GM15510 (cell line): Measurements from ENCODE around the gene CDA.

Experiments used
- POLR2A ChIP-seq: IDR thresholded peaks from 3 replicates; pipeline ENCODE4 v1.6.1; 2011; ENCODE audit warnings: borderline replicate concordance; ENCODE audit not compliant: insufficient read length; ENCODE audit errors: extremely low read depth

CDA gene

DNA sequence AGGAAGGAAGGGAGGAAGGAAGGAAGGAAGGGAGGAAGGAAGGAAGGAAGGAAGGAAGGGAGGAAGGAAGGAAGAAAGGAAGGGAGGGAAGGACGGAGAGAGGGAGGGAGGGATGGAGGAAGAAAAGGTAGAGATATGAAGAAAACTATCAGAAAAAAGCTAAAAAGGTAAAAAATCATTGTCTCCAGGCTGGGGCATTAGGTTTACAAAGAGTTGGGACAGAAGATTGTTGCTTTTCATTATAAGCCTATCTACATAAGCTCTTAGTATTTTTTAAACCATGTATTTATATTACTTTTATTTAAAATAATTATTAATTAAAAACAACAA, 37.2 kb downstream of the CDA start:
- TF ChIP-seq POLR2A = no peak

DNA sequence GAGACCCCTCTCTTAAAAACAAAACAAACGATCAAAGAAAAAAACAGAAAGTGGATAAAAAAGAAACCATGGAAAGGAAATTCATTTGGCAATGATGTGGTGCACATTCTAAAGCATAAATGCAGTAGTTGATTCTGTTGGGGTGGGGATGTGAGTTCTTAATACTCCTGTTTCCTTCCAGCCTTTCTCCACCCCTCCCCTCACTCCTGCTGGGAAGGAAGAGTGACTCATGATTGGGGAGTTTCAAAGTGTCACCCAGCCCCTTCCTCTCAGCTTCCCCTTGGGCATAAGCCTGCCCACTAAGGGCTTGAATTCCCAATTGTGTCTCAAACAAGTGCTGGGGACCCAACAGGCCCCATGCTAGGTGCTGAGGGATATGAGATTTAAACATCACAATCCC, 37.6 kb downstream of the CDA start:
- no peak for TF ChIP-seq POLR2A

DNA sequence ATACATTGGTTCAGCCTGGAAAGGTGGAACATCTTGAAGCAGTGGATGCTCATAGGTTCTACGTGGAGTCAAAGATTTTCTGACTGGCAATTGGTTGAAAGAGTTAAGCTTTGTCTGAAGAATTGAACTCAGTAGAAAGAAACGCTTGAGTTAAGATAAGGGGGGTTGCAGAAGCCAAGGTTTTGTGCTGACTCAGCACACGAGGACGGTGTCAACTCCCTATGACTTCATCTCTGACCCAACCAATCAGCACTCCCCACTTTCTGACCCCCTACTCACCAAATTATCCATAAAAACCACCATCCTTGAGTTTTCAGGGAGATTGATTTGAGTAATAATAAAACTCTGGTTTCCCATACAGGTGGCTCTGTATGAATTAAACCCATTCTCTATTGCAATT, 41.8 kb downstream of the CDA start:
- TF ChIP-seq POLR2A = no peak

DNA sequence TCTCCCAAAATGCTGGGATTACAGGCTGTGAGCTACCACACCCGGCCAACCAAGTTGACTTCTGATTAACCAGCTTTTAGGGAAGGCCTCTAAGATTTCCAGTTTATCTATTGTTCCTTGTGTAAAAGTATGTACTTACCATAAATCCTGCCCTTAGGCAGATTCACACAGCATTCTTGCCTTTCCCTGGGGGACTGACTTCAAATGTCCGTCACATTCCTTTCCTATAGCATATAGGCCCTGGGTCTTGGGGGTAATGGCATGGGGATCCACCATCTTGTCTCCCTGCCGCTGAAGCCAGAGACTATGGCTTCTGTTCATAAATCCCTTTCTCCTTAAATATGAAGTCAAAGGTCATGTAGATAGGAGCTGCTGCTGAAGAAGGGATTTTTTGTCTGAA, 43.5 kb downstream of the CDA start:
- TF ChIP-seq POLR2A = no peak

DNA sequence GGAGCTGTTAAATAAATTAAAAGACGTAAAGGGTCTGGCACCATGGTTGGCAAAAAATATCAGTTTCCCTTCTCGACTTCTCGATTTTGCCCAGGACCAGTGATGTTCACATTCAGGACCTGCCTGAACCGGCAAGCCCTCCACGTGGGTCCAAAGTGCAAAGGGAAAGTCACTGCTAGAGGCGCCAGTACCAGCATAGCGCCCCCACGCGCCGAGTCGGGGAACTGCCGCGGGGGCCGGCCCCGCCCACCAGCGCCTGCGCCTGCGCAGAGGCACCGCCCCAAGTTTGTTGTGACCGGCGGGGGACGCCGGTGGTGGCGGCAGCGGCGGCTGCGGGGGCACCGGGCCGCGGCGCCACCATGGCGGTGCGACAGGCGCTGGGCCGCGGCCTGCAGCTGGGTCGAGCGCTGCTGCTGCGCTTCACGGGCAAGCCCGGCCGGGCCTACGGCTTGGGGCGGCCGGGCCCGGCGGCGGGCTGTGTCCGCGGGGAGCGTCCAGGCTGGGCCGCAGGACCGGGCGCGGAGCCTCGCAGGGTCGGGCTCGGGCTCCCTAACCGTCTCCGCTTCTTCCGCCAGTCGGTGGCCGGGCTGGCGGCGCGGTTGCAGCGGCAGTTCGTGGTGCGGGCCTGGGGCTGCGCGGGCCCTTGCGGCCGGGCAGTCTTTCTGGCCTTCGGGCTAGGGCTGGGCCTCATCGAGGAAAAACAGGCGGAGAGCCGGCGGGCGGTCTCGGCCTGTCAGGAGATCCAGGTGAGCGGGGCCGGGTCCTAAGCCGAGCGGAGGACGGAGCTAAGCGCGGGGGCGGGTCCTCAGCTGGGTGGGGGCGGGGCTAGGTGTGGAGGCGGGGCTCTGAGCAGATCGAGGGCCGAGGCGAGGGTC, 44.5 kb downstream of the CDA start, which contains the start of gene PINK1:
TSS of gene PINK1 (plus strand) at position 269 of the 875 bp plus-strand sequence. CDS start at position 360, 91 bp downstream.
- peak; percentile 28 for TF ChIP-seq POLR2A

DNA sequence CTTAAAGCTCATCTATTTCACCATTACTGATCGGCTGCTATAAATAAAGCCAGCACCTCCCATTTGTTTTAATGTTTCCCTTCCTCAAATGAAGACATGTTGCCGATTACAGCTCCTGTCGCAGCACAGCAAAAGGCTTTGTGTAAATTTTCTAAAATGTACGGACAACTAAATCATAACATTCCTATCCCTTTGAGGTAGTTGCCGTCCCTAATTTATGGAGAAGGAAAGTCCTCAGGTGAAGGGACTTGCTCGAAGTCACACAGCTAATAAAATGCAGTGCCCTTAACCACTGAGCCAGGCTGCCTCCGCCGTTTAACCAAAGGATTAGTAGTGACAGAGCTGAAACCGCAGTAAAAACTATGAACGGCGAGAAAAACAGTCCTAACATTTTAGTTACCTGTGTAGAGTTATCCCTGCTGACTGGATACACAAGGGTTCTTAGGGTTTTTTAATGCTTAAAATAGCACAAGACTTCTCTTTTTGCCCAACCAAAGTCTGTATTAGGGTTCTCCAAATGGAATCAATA, 45.2 kb downstream of the CDA start:
- no peak for TF ChIP-seq POLR2A

DNA sequence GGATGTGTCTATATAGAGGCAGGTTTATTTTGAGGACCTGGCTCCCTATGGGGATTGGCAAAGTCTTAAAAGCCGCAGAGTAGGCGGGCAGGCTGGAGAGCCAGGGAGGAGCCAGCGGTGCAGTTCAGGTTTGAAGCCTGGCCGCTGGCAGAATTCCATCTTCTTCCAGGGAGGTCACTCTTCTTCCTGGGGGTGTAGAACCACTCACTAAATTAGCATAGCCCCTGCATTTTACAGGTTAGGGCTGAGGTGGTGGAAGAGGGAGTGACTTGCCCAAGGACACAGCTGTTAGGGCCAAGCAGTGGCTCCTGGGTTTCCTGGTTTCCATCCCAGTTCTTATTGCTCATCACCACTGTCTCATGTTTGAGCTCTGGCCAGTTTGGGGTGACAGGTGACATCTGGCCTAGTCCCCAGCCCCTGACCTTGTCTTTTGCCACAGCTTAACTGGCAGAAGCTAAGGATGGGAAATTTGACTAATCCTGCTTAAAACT, 45.7 kb downstream of the CDA start:
- no peak for TF ChIP-seq POLR2A

DNA sequence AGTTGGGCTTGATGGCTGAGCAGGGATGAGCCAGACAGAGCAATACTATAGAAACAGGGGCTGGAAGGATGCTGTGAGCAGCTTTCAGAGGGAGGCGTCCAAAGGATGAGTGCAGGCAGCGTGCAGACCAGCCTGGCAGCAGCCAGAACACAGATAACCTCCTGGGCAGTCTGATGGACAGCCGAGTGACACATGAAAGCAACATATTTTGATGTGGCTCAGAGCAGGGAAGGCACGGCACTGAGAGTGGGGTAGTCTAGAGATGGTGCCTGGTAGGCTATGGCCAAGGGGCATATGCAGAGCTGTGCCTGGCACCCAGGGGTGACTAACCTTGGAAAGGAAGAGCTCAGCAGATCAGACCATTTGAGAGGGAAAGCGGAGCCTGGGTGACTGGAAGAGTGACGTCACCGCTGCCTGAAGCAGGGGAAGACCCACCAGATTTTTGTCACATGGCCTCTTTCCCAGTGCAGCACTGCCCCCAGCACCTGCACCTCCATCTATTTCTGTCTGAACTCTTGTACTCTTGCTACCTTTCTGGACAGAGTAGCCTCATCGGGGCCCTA, 48.0 kb downstream of the CDA start:
- no peak for TF ChIP-seq POLR2A

DNA sequence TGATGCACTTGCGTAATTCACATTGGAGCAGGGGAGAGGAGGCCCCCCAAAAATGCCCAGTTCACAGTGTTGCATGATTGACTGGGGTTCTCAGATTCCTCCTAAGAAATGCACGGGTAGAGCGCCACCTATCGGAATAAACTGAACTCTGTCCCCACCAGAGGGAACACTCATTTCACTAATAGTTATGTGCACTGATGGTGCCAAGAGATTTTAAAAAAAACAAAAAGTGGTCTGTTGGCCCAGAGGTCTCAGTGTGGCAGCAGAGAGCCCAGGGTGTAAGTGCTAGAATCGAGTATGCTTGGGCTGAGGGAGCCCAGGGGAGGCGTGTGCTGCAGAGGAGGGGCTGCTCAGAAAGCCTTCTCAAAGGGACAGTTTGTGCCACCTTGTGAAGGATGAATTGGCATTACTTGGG, 51.3 kb downstream of the CDA start:
- no peak for TF ChIP-seq POLR2A

DNA sequence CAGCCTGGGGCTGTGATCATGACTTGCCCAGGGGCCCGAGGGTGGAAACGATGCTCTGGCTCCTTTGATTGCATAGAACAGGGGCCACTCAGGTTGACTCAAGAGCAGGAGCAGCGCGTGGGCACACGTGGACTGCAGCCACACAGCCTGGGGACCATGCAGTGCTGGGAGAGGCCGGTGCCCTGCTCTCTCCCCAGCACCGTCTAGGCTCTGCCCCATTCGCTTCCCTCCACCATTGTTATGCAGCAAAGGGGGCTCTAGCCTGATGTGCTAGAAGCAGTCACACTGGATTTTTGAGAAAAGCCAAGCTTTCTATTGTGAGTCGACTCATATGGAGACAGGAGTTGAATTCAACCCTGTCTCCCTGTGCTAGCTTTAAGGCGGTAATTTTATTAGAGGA, 53.1 kb downstream of the CDA start:
- TF ChIP-seq POLR2A = no peak

DNA sequence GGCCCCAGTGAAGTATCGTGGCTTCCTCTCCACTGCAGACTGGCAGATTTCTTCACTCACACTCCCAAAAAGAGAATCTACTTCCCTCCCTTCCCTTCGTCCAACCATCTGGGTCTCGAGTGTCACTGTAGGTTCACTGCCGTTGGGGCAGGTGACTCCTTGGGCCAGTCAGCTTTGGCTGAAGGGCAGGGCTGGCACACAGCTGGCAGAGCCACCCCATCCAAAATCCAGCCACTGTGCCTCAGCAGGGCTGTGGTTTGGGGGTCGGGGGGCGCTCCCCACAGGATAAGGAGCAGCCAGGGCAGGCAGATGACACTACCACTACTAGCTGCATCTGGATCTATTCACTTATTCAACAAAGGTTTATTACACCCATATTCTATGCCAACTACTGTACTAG, 54.2 kb downstream of the CDA start:
- TF ChIP-seq POLR2A = no peak

DNA sequence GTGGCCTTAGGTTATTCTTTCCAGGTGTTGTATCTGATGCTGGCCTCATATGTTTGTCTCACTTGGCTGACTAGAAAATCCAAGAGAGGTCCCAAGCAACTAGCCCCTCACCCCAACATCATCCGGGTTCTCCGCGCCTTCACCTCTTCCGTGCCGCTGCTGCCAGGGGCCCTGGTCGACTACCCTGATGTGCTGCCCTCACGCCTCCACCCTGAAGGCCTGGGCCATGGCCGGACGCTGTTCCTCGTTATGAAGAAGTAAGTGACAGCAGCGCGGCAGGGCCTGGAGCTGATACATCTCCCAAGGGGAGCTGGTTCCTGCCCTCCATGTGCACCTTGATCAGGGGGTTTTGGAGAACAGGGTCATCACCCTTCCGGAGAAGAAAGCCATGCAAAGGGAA, 55.5 kb downstream of the CDA start:
- TF ChIP-seq POLR2A = no peak

DNA sequence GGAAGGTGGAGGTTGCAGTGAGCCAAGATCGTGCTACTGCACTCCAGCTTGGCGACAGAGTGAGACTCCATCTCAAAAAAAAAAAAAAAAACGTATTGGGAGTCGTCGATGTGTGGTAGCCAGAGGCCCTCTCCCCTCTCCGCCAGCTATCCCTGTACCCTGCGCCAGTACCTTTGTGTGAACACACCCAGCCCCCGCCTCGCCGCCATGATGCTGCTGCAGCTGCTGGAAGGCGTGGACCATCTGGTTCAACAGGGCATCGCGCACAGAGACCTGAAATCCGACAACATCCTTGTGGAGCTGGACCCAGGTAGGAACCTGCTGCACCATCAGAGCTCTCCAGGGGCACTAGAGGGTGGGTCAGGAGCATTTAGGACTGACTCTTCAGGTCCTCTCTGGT, 56.5 kb downstream of the CDA start:
- TF ChIP-seq POLR2A = no peak

DNA sequence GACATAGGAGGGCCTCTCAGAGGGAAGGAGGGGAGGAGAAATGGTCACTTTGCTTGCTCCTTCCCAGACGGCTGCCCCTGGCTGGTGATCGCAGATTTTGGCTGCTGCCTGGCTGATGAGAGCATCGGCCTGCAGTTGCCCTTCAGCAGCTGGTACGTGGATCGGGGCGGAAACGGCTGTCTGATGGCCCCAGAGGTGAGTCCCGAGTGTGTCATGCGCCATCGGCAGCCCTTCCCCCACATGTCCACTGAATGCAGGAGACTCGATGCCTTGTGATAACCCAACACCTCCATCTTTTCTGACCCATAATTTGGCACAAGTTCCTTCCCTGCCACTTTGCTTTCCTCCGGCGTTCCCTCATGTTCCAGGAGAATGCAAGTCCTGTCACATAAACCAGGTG, 59.5 kb downstream of the CDA start:
- no peak for TF ChIP-seq POLR2A

DNA sequence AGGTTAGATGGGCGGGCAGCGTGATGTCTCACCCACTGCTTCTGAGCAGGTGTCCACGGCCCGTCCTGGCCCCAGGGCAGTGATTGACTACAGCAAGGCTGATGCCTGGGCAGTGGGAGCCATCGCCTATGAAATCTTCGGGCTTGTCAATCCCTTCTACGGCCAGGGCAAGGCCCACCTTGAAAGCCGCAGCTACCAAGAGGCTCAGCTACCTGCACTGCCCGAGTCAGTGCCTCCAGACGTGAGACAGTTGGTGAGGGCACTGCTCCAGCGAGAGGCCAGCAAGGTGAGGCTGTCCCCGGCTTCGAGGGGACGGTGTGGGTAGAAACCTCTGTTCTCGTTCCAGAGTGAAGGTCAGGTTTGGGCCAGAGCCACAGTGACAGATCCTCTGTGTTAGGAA, 60.0 kb downstream of the CDA start:
- TF ChIP-seq POLR2A = no peak

DNA sequence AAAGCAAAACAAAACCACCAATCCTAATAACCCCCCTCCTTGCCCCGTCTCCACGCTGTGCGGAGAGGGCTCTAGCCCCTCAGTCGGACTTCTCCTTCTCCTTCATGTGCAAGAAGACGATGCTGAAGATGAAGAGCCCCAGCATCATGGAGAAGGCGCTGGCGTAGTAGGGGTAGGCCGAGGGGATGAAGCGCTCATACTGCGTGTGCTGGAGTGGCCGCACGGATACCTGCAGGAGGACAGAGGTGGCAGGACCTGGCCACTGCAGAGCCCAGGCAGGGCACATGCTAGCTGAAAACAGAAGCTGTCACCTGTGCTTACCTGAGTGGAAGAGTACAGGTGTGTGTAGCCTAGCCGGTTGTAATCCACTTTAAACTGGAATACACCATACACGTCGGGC, 63.4 kb downstream of the CDA start:
- no peak for TF ChIP-seq POLR2A
